Measurements from ENCODE around the gene CEP89.

DNA sequence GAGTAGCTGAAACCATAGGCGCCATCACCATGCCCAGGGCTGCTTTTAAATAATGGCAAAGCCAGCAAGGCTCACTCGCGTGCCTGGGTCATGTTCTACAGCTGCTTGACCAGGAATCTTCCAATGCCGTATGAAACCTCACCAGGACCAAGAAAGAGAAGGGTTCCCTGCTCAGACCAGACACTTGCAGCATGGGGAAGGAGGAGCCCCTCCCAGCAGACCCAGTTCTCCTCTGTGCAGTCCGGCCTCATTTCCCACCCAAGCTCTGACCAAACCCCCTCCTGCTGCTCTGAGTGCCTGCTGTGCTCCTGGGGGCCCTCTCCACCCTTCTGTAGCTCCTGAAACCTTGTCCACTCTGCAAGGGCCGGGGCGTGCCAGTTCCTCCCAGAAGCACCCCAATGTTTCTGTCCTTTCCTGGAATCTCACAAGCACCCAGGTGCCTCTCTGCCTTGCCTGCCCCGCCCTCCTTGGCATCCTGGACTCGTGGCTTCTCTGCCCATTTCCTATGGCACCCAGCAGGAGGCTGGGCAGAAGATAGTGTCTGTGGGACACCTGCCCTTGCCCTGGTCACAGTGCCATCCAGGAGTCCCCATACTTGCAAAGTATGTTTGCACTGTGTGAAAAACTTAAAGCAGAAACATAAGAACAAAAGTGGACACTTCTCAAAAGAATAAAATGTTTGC lies 95.4 kb downstream of the CEP89 start:
- no peak for TF ChIP-seq EGR1 (IDR thresholded peaks at IDR 0.05)
- TF ChIP-seq, protein P1, sequence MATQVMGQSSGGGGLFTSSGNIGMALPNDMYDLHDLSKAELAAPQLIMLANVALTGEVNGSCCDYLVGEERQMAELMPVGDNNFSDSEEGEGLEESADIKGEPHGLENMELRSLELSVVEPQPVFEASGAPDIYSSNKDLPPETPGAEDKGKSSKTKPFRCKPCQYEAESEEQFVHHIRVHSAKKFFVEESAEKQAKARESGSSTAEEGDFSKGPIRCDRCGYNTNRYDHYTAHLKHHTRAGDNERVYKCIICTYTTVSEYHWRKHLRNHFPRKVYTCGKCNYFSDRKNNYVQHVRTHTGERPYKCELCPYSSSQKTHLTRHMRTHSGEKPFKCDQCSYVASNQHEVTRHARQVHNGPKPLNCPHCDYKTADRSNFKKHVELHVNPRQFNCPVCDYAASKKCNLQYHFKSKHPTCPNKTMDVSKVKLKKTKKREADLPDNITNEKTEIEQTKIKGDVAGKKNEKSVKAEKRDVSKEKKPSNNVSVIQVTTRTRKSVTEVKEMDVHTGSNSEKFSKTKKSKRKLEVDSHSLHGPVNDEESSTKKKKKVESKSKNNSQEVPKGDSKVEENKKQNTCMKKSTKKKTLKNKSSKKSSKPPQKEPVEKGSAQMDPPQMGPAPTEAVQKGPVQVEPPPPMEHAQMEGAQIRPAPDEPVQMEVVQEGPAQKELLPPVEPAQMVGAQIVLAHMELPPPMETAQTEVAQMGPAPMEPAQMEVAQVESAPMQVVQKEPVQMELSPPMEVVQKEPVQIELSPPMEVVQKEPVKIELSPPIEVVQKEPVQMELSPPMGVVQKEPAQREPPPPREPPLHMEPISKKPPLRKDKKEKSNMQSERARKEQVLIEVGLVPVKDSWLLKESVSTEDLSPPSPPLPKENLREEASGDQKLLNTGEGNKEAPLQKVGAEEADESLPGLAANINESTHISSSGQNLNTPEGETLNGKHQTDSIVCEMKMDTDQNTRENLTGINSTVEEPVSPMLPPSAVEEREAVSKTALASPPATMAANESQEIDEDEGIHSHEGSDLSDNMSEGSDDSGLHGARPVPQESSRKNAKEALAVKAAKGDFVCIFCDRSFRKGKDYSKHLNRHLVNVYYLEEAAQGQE (IDR thresholded peaks at IDR 0.05; ENCODE audit: low read depth), result no peak
- TF ChIP-seq EP300 (IDR thresholded peaks at IDR 0.05; ENCODE audit: borderline replicate concordance), result no peak
- no peak for TF ChIP-seq RAD21 (IDR thresholded peaks at IDR 0.05; ENCODE audit: low read depth)
- no peak for TF ChIP-seq TCF12 (IDR thresholded peaks at IDR 0.05; ENCODE audit: low read depth)
- no peak for TF ChIP-seq TAF1 (IDR thresholded peaks at IDR 0.05; ENCODE audit: low read depth)
- no peak for TF ChIP-seq CEBPB (IDR thresholded peaks at IDR 0.05)
- no peak for TF ChIP-seq YY1 (IDR thresholded peaks at IDR 0.05; ENCODE audit: low read depth)
